ENCODE results near the gene UNC5B.

The UNC5B gene

GRCh38 chr10:71245420-71246325, 33.3 kb downstream of the UNC5B start:
- H3K4me1 ChIP-seq (ENCODE audit: low read length), result no peaks in the 10 kb centered on the region
- H3K9me2 ChIP-seq (replicated peaks; ENCODE audit: insufficient read depth, low read length), result no peaks in the 10 kb centered on the region
- H3K9ac ChIP-seq (ENCODE audit: low read length), result no peak overlapping the region
- no peak overlapping the region for H2AFZ ChIP-seq (ENCODE audit: low read length)
- TF ChIP-seq CTCF (IDR thresholded peaks at IDR 0.05; ENCODE audit: low read length) (no peak), EZH2 (optimal IDR thresholded peaks at IDR 0.05; ENCODE audit: low read depth, low read length) (no peak), EZH2phosphoT487 (IDR thresholded peaks at IDR 0.05; ENCODE audit: low read length) (no peak)
- no peak for DNase-seq
- no peak overlapping the region for H3K27ac ChIP-seq (ENCODE audit: low read length)
- no peaks in the 10 kb centered on the region for H3K9me3 ChIP-seq (replicated peaks; ENCODE audit: insufficient read depth, low read length)
- H3K4me3 ChIP-seq (ENCODE audit: low read length), result no peak overlapping the region
- H3K4me2 ChIP-seq (ENCODE audit: low read depth, low read length), result no peak overlapping the region
- no peaks in the 10 kb centered on the region for H3K36me3 ChIP-seq (replicated peaks; ENCODE audit: insufficient read depth, low read length)
- H3K27me3 ChIP-seq (replicated peaks; ENCODE audit: insufficient read depth, low read length), result peaks cover 15% of the 10 kb centered on the region; the same call in 1 of the 2 replicates
- H3F3A ChIP-seq (ENCODE audit: insufficient read depth, low read length), result no peaks in the 10 kb centered on the region
- H3K79me2 ChIP-seq (ENCODE audit: low read length), result no peaks in the 10 kb centered on the region
- H4K20me1 ChIP-seq (ENCODE audit: insufficient read depth, low read length), result no peaks in the 10 kb centered on the region

- Histone ChIP-seq H3K9me3 (replicated peaks; ENCODE audit: insufficient read depth, low read length) (no peaks in the 10 kb centered on the region), H3K4me3 (ENCODE audit: low read length) (no peak overlapping the region), H3K79me2 (ENCODE audit: low read length) (no peaks in the 10 kb centered on the region), H3K9me2 (replicated peaks; ENCODE audit: insufficient read depth, low read length) (no peaks in the 10 kb centered on the region), H3K27ac (ENCODE audit: low read length) (no peak overlapping the region), H4K20me1 (ENCODE audit: insufficient read depth, low read length) (no peaks in the 10 kb centered on the region), H3K4me2 (ENCODE audit: low read depth, low read length) (no peak overlapping the region), H3K4me1 (ENCODE audit: low read length) (no peaks in the 10 kb centered on the region), H3K27me3 (replicated peaks; ENCODE audit: insufficient read depth, low read length) (peaks cover 15% of the 10 kb centered on the region; the same call in 1 of the 2 replicates), H3K36me3 (replicated peaks; ENCODE audit: insufficient read depth, low read length) (no peaks in the 10 kb centered on the region), H2AFZ (ENCODE audit: low read length) (no peak overlapping the region), H3F3A (ENCODE audit: insufficient read depth, low read length) (no peaks in the 10 kb centered on the region), H3K9ac (ENCODE audit: low read length) (no peak overlapping the region)
- no peak for DNase-seq
- no peak for TF ChIP-seq EZH2phosphoT487 (IDR thresholded peaks at IDR 0.05; ENCODE audit: low read length)
- no peak for TF ChIP-seq CTCF (IDR thresholded peaks at IDR 0.05; ENCODE audit: low read length)
- TF ChIP-seq EZH2 (optimal IDR thresholded peaks at IDR 0.05; ENCODE audit: low read depth, low read length), result no peak
Measured at GRCh38 chr10:71246591-71247413, 34.4 kb downstream of the UNC5B start.

- Histone ChIP-seq H3K9ac (ENCODE audit: low read length) (no peak overlapping the region), H3K9me2 (replicated peaks; ENCODE audit: insufficient read depth, low read length) (no peaks in the 10 kb centered on the region), H3K4me1 (ENCODE audit: low read length) (no peaks in the 10 kb centered on the region), H3K27ac (ENCODE audit: low read length) (no peak overlapping the region), H3K79me2 (ENCODE audit: low read length) (no peaks in the 10 kb centered on the region), H3K4me3 (ENCODE audit: low read length) (no peak overlapping the region), H3K36me3 (replicated peaks; ENCODE audit: insufficient read depth, low read length) (no peaks in the 10 kb centered on the region), H2AFZ (ENCODE audit: low read length) (no peak overlapping the region), H3K27me3 (replicated peaks; ENCODE audit: insufficient read depth, low read length) (peaks cover 15% of the 10 kb centered on the region; the same call in 1 of the 2 replicates), H3F3A (ENCODE audit: insufficient read depth, low read length) (no peaks in the 10 kb centered on the region), H4K20me1 (ENCODE audit: insufficient read depth, low read length) (no peaks in the 10 kb centered on the region), H3K9me3 (replicated peaks; ENCODE audit: insufficient read depth, low read length) (no peaks in the 10 kb centered on the region), H3K4me2 (ENCODE audit: low read depth, low read length) (no peak overlapping the region)
- DNase-seq, result no peak
- TF ChIP-seq EZH2 (optimal IDR thresholded peaks at IDR 0.05; ENCODE audit: low read depth, low read length), result no peak
- TF ChIP-seq CTCF (IDR thresholded peaks at IDR 0.05; ENCODE audit: low read length), result no peak
- TF ChIP-seq EZH2phosphoT487 (IDR thresholded peaks at IDR 0.05; ENCODE audit: low read length), result no peak
Measured at GRCh38 chr10:71247414-71247705, 35.0 kb downstream of the UNC5B start.
